GM21360 (cell line): Measurements from ENCODE around the gene SFXN3.

Source experiments
- ATAC-seq: cut with Tn5 transposase; IDR thresholded peaks from one replicate; pipeline ENCODE4 v1.9.1; 2021; ENCODE audit warnings: mild to moderate bottlenecking, moderate library complexity; ENCODE audit not compliant: unreplicated experiment

SFXN3 gene

DNA sequence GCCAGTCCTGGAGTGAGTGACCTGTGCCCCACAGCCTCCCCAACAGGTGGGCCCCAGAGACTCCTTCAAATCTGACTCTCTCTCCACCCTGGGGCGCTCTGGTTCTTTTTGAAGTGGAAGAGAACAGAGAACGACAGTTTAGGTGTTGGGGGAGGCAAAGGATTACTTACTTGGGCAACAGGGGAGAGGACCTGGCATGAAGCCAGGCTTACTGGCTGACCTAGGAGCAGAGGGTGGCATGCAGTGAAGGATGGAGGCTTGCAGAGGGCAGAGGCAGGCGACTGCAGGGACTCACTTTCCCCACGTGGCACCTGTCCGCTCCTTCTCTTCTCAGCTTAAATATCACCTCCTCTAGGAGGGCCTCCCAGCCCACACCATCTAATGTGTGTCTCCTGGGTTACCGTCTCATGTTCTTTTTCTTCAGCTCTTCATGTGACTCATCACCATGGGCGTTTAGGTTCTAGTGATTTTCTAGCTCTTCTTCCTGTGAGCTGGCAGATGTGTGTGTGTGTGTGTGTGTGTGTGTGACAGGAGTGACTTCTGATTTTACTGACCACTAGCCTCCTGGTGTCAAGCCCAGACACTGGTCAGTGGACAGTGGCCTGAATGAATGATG is 16.0 kb upstream of the SFXN3 start:
- ATAC-seq = no peak

DNA sequence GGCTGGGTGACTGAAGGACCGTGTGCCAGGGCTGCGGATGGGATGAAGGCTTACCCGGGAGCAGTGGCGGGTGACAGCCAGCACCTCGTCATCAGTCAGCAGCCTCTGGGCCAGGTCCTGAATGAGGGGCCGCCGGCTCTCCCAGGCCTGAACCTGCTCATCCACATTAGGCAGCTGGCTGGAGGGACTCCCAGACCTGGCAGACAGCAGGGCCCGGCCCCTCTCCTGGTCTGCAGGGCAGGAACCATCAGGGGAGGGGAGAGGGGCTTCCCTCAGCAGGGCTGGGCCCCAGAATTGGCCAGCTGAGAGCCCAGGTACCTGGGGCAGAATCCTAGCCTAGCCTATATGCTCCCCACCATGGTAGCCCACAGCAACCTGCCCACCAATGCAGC is 15.5 kb upstream of the SFXN3 start:
- ATAC-seq = no peak

DNA sequence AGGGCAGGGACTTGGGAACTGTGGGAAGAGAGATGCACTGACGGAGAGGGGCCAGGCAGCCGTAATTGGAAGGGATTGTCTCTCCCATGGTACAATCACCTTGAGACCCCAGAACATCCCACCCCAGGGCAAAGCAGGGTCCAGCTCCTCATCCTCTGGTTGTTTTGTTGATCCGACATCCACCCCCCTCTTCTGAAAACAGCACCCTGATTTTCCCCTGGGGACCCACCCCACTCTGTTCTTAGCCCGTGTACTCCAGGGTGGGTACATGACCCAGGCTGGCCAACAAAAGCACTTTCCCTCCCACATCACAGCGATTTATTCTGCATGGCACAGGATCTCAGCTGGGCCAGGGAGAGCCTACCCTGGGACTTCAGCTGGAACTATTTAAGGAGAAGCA is 14.2 kb upstream of the SFXN3 start:
- ATAC-seq = no peak

DNA sequence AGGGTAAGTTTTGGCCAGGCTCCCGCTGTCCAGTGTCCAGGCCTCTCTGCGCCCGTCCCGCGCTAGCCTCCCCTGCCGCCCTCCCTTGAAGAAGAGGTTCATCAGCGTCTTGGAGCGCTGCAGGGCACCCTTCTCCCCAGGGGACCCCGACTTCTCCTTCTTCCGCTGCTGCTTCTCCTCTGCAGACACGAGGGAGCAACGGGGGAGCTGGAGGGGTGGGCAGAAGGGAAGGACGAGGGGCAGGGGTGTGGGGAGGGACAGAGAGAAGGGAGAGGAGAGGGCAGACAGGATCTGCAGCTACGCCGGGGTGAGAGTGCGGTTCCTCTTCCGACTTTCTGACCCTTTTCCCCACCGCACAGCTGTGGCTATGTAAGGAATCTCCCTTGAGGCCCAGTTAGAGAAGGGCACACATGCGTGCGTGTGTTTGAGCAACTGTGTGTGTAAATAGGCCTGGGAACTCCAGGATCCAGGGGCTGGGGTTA is 12.9 kb upstream of the SFXN3 start:
- ATAC-seq = no peak

DNA sequence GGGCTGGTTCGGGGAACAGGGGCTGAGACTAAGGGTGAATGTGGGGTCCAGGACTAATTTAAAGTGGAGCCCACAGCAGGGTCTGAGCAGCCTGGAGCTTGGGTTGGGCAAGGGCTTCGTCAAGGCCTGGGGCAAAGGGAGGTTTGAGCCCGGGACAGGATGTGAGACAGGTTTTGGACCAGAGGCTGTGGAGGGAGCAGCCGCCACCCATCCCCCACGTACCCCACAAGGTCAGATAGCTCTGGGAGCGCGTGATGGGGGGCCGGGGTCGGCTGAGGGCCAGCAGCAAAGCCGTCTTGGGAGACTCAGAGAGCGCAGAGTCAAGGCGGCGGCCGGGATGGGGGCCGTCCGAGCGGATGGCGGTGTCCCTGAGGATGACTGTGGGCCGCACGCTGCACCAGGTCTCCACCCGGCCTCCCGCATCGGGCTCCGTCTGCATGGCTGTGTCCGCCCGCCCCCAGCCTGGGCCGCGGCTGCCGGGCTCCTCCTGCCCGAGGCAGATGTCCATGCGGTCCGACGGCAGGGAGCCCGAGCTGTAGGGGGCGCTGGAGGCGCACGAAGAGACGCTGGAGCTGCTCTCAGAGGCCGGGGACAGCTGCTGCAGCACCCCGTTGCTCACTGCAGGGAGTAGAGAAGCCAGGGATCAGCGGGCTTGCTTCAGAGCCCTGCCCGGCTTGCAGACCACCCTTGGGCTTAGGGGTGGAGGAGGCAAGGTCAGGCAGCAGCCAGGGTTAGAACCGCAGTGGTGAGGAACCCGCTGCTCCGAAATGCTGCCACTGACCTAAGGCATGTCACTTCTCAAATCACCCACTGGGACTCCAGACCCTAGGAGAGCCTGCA is 12.2 kb upstream of the SFXN3 start:
- ATAC-seq = no peak

DNA sequence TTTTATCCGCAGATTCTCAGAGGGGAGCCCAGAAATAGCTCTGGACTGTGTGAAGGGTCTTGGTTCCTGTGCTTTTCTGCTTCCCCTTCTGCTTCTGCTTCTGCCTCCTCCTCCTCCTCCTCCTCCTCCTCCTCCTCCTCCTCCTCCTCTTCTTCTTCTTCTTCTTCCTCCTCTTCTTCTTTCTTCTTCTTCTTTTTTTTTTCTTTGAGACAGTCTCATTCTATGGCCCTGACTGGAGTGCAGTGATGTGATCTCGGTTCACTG is 11.7 kb upstream of the SFXN3 start:
- ATAC-seq = no peak

DNA sequence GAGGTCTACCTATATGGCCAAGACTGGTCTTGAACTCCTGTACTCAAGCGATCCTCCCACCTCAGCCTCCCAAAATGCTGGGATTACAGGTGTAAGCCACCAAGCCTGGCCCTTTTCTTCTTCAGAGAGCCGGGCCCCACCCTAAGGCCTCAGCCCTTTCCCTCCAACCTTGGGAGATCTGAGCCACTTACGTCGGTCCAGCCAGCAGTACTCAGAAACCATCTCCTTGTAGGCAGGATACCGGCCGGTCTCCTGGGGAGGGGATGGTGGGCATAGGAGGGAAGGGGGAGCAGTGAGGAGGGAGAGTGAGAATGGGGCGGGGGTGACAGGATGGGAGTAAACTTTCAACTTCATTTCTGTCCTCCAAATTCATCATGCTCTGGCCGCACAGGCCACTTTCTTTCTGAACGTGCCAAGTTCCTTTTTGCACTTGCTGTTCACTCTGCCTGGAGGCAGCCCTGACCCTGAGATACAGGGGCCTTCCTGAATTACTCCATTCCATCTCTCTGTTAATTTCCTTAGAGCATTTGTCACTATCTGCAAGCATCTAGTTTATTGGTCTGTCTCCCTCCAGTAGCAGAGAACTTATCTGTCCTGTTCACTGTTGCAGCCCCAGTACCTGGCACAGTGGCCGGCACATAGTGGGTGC is 10.5 kb upstream of the SFXN3 start:
- no peak for ATAC-seq

DNA sequence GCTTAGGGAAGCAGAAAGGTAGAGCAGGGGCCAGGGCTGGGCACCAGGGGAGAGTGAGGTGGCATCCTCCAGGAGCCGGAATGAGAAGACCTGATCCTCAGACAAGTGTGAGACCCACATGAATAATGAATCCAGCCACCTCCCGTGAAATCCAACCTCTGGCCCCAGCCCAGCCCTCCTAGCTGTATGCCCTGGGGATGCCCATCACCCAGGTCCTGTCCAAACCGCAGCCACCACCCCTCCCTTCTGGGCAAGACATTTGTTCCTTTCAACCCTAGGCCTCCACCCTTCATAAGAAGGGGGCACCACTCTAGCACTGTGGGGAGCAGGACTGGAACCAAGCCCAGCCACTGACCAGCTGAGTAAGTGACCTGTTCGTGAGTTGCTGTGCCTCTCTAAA is 9.8 kb upstream of the SFXN3 start:
- ATAC-seq = no peak

DNA sequence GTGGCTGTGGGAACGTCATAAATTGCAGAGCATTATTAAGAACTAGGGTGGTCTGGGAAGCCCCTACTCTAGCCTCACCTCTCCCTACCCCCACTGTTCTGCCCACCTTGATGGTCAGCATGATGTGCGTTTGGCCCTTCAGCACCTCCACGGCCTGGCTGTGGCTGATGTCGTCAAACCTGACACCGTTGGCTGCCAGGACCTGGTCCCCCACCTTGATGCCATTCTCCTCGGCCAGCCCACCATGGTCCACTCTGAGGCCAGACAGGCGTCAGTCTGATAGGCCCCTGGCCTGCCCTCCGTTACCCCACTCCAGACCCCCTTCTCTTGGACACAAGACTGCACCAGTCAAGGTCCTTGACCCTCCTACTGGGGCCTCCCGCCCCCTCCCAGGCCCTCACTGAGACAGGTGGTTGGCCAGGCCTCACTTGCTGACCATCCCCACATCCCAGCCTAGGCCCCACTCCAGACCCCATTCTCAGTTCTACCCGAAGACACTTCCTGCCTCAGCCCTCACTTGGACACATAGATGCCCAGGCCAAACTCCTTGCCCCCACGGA is 9.3 kb upstream of the SFXN3 start:
- no peak for ATAC-seq

DNA sequence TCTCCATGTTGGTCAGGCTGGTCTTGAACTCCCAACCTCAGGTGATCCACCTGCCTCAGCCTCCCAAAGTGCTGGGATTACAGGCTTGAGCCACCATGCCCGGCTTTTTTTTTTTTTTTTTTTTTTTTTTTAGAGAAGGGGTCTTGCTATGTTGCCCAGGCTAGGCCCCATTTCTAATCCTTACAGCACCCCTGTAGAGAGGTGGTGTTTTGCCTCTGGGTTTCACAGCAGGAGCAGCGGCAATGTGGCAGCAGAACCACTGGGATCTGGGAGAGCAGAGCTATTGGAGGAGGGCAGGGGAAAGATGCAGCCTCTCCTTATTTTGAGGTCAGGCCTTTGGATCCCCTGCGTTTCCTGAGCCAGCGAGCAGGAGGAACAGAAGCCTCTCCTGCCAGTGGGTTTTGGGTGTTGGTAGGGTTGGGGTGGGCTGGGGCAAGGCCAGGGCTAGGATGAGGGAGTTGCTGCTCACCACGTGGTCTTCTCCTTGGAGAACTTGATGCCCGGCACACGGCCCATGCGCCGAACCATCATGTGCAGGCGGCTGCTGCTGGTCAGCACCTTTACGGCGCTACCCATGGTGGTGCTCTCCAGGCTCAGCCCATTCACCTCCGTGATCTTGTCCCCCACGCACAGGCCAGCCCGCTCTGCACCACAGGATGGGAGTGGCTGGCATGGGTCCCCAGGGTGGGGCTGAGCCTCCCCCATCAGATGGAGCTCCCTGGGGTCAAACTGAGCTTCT is 7.9 kb upstream of the SFXN3 start:
- no peak for ATAC-seq

DNA sequence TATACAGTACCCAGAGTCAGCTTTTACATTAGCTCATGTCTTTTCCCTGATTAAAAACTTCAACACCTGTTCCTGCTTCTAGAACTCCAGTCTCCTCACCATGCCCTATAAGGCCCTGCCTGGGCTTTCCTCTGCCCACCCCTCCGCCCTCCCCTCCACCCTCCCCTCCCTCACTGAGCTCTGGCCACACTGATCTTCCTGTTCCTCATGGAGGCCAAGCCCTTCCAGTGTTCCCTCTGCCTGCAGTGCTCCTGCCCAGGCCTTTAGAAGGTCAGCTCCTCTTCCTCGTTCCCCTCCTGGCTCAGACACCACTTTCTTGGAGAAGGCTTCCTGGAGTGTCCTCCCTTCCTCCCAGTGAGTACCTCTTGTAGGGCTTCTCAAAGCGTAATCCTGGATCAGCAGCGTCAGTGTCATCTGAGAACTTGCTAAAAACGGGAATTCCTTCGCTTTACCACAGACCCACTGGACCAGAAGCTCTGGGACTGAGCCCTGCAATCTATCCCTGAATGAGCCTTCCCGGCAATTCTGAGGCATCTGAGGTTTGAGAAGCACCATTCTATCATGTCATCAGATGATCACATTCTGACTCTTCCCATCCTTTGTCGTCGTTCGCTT is 3.8 kb upstream of the SFXN3 start:
- ATAC-seq = no peak

DNA sequence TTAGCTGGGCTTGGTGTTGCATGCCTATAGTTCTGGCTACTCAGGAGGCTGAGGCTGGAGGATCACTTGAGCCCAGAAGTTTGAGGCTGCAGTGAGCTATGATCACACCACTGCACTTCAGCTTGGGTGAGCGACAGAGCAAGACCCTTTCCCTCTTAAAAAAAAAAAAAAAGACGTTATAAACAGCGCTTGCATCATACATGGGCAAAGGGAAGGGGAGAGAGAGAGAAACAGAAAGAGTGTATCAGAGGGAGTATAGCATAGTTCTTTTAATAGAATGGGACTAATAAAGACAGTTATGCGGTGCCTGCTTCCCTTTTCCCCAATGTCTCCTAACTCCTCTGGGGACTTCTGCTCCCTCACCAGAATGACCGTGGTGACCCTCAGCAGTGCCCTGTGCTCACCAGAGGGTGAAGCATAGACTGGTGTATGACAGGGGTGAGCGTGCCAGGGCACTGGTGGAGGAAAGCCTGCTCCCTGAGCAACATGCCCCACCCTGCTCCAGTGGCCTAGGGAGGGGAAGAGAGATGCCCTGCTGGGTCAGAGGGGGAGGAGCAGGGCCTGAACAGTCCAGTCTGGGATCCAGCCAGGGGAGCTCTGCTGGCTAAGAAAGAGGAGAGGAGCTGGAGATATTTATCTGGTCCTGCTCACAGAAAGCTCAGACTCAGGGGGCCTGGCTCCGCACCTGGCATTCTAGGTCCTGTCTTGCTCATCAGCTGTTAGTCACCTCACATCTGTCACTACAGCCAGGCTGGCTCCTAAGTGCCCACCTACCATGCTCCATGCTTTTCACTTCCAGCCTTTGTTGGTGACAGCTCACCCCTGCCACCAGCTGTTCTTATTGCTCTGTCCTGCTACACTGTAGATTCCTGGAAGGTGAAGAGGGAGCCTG is 2.3 kb upstream of the SFXN3 start:
- ATAC-seq = no peak

DNA sequence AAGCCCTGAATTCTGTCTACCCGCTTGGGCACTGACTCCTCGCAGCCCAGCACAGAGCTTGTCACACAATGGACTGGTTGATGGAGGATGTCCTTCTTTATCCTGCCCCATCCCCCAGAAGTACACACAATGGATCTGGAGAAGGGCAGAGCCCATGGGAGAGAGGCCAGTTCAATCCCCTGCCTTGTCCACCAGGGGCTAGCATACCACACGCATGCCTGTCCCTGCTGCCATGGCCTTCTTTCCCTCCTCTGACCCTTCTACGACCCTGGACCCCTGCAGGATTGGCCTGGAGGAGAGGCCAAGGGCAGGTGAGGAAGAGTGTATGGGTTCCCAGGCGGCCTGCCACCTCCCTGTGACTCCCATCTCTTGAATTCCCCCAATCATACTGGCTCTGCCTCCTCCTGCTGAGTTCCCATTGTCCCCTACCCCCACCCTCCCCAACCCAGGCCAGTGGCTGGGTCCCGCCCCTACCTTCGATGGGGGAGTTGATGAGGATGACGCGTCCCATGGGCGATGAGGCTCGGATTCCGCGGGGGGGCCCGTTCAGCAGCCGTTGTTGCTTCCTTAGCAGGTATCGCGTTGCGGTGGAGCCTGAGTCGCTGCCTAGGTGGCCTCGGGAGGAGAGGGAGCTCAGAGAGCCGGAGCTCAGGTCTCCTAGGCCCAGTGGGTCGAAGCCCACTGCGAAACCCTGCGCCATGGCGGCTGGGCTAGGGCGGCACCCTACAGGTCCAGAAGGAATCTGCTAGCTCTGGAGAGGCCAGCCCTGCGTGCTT is 1.3 kb upstream of the SFXN3 start:
- no peak for ATAC-seq

DNA sequence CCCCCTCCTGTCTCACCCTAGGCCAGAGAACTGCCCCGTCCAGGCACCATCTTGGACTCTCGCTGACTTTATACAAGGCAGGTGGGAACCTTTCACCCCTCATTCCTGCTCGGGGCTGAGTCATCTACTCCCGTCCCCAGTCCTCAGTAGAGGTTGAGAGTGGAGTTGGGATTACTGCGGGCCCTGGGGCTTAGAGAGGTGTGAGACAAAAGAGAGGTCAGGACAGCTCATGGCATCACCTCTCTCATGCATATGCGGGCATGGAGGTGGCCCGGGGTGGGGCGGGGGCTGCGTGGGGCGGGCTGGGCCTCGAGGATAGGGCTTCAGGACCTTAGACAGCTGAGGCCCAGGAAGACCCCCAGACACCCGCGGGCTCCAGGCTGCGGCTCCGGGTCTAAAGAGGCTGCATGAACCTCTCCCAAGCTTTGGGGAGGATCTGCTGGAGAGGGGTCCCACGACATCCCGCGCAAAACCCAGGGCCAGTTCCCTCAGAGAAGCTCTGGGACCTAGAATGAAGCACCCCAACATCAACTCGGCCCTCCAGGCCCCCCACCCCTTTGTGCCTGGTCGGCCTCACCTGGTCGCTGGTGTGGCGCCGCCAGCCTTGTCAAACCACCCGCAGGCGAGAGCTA is 422 bp upstream of the SFXN3 start:
- no peak for ATAC-seq

DNA sequence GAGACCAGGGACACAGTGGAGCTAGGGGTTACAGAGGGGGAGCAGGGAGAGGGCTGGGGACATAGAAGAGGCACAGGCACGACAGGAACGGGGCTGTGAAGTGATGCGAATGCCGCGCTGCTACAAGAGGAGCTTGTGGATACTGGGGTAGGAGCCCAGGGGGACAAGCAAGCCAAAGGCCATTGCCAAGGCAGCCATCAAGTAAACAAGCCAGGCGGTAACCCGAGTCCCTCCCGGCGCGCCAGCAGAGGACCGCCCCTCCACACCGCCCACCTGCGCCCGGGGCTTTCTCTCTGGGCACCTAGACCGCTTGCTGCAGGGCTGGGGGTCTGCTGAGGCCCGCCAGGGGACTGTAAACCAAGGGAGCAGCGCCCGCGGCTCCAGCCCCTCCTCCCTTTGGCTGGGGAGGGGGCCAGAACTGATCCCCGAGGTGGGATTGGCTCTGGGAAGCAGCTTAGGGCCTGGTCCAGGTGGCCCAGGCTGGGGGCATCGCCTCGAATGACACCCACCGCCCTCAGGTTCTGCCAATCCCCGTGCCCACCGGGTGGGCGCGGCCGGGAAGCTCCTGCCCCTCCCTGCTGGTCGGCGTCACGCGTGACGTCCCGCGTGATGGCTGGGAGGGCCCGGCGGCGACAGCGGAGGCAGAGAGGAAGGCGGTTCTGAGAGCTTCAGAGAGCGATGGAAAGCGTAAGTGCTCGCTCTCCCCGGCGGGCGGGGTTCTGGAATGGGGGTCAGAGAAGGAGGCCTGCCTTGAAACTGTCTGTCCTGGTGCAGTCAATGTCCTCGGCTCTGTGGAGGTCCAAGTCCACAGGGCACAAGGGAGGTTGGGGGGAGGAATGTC is 982 bp downstream of the SFXN3 start:
- ATAC-seq = no peak

DNA sequence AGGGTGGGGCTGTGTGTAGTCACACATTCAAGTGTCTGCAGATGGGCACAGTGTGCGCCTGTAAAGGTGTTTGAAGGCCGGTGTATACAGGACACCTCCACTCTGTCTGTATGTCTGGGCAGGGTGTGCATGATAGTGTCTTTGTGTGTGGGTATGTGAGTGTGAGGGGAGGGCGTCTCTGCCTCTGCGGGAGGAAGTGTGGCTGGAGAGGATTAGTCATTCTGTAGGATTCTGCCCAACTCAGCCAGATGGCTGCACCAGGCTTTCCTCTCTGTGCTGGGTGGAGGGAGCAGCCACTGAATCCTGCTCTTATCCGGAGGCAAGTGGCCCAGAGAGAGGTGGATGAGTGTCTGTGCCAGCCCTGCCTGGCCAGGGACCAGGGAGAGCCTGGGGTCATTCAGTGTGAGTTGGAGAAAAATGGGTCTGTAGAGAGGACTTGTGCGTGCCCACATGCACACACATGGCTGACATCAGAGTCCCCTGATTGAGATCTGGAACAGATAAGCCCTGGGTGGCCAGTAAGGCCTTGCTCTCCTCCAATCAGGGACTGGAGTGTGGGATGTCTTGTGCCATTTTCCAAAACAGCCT is 1.7 kb downstream of the SFXN3 start:
- no peak for ATAC-seq

DNA sequence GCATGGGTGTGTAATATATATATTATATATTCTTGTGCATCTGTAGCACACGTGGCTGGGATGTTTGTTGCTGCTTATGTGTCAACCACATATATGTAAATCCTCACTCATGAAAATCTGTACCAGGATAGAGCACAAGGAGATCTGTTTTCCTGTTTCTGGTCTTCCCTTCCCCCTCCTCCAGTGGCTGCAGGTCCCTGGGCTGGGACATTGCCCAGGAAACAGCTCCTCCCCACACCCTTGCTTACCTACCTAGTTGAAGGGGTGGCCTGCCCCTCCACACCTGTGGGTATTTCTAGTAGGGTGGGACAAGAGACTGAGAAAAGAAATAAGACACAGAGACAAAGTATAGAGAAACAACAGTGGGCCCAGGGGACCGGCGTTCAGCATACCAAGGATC is 2.2 kb downstream of the SFXN3 start:
- no peak for ATAC-seq
